ENCODE results near the gene ICAM2. TPM values are rescaled to one million over a fixed set of nuclear protein-coding genes. Genes with fewer than 3 reads are reported as not detected.

ICAM2 gene
- polyA plus RNA-seq, 10 donors = 19.1 to 36.9 (median 27.9) TPM

Other genes with a start within 250 kb of the ICAM2 start
- gene CCDC47, start 247.0 kb downstream of the ICAM2 start, polyA plus RNA-seq (ENCODE audit: insufficient read length in 10 of 10) = 10 to 100 TPM; 49.1 to 61.7 (median 56.2) TPM
- gene DDX42, start 246.5 kb downstream of the ICAM2 start, polyA plus RNA-seq (ENCODE audit: insufficient read length in 10 of 10) = 100 to 1,000 TPM in 6 of 10 donors, 10 to 100 TPM in 4; 76.6 to 144 (median 106) TPM
- gene PSMC5, start 193.2 kb downstream of the ICAM2 start, polyA plus RNA-seq (ENCODE audit: insufficient read length in 10 of 10) = 100 to 1,000 TPM in 8 of 10 donors, 10 to 100 TPM in 2; 90.1 to 125 (median 107) TPM
- 10 to 100 TPM; 29.7 to 38.3 (median 33.2) TPM for gene FTSJ3, start 193.0 kb downstream of the ICAM2 start, polyA plus RNA-seq (ENCODE audit: insufficient read length in 10 of 10)
- 10 to 100 TPM; 26.3 to 45.2 (median 30.7) TPM for gene SMARCD2, start 177.9 kb downstream of the ICAM2 start, polyA plus RNA-seq (ENCODE audit: insufficient read length in 10 of 10)
- 10 to 100 TPM in 2 of 10 donors, 1 to 10 TPM in 7, not detected in 1; 1.2 to 27.5 (median 5.8) TPM for gene CSH2, start 147.0 kb downstream of the ICAM2 start, polyA plus RNA-seq (ENCODE audit: insufficient read length in 10 of 10)
- under 1 TPM in 3 of 10 donors, not detected in 7; 0.16 to 0.98 (median 0.76) TPM for gene GH2, start 138.7 kb downstream of the ICAM2 start, polyA plus RNA-seq (ENCODE audit: insufficient read length in 10 of 10)
- 10 to 100 TPM in 4 of 10 donors, 1 to 10 TPM in 5, not detected in 1; 2.0 to 42.4 (median 7.8) TPM for gene CSH1, start 124.1 kb downstream of the ICAM2 start, polyA plus RNA-seq (ENCODE audit: insufficient read length in 10 of 10)
- under 1 TPM in 4 of 10 donors, not detected in 6; 0.60 to 0.98 (median 0.70) TPM for gene CSHL1, start 109.4 kb downstream of the ICAM2 start, polyA plus RNA-seq (ENCODE audit: insufficient read length in 10 of 10)
- under 1 TPM in 1 of 10 donors, not detected in 9; 0.19 TPM for gene GH1, start 101.8 kb downstream of the ICAM2 start, polyA plus RNA-seq (ENCODE audit: insufficient read length in 10 of 10)
- gene CD79B, start 88.3 kb downstream of the ICAM2 start, polyA plus RNA-seq (ENCODE audit: insufficient read length in 10 of 10) = 1 to 10 TPM; 1.9 to 4.1 (median 3.1) TPM
- 10 to 100 TPM; 11.6 to 52.0 (median 38.1) TPM for gene SCN4A, start 47.7 kb downstream of the ICAM2 start, polyA plus RNA-seq (ENCODE audit: insufficient read length in 10 of 10)
- 1 to 10 TPM; 1.9 to 3.7 (median 2.6) TPM for gene PRR29, start 22.3 kb downstream of the ICAM2 start, polyA plus RNA-seq (ENCODE audit: insufficient read length in 10 of 10)
- 1 to 10 TPM; 3.0 to 7.1 (median 5.3) TPM for gene ERN1, start 109.5 kb upstream of the ICAM2 start, polyA plus RNA-seq (ENCODE audit: insufficient read length in 10 of 10)
- gene TEX2, start 242.6 kb upstream of the ICAM2 start, polyA plus RNA-seq (ENCODE audit: insufficient read length in 10 of 10) = 10 to 100 TPM; 17.9 to 24.7 (median 20.8) TPM

All from muscle of back (tissue), 10 donors.